DMS 273 (cell line): Measurements from ENCODE around the gene DIAPH1.

Experiments used
- DNase-seq: peaks from one replicate; lab custom pipeline; 2025; ENCODE audit not compliant: unreplicated experiment; lab: John Stamatoyannopoulos, UW

Gene DIAPH1

DNA sequence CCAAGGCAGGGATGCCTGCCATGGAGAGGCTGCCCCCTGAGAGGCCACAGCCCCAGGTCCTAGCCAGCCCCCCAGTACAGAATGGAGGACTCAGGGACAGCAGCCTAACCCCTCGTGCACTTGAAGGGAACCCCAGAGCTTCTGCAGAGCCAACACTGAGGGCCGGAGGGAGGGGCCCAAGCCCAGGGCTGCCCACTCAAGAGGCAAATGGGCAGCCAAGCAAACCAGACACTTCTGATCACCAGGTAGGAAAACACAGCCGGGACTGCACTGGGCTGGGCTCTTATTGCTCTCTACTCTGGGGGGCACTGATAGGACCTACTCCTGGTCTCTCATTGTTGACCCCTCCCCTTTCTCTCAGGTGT lies 21.2 kb upstream of the DIAPH1 start:
- DNase-seq = no peak

DNA sequence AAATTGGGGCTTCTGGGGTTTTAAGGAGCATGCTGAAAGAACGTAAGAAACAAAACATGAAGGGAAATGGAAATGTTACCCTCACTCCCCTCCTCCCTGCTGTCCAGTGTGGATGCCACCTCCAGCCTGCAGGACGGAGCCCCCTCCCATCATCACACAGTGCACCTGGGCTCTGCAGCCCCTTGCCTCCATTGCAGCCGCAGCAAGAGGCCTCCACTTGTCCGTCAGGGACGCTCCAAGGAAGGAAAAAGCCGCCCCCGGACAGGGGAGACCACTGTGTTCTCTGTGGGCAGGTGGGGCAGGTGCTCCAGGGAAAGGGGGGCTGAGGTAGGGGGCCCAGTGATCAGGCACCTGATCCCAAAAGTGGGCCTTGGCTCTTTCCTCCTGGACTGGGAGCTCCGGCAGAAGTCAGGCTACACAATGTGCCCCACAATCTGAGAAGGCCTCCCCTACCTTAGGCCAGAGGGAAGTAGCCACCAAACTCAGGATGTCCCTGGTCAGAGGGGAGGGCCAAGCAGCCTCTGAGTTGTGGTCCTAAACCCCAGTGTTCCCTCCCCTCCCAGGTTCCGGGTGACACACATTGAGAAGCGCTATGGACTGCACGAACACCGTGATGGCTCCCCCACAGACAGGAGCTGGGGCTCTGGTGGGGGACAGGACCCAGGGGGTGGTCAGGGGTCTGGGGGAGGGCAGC lies 20.7 kb upstream of the DIAPH1 start:
- no peak for DNase-seq

- DNase-seq = no peak
These were observed 20.0 kb upstream of the DIAPH1 start for GRCh38 chr5:141638771-141639170.

GRCh38 chr5:141637767-141638419 lies 19.1 kb upstream of the DIAPH1 start:
- DNase-seq = peak; percentile 54

GRCh38 chr5:141637123-141637766 lies 18.4 kb upstream of the DIAPH1 start:
- peak; percentile 73 for DNase-seq

DNA sequence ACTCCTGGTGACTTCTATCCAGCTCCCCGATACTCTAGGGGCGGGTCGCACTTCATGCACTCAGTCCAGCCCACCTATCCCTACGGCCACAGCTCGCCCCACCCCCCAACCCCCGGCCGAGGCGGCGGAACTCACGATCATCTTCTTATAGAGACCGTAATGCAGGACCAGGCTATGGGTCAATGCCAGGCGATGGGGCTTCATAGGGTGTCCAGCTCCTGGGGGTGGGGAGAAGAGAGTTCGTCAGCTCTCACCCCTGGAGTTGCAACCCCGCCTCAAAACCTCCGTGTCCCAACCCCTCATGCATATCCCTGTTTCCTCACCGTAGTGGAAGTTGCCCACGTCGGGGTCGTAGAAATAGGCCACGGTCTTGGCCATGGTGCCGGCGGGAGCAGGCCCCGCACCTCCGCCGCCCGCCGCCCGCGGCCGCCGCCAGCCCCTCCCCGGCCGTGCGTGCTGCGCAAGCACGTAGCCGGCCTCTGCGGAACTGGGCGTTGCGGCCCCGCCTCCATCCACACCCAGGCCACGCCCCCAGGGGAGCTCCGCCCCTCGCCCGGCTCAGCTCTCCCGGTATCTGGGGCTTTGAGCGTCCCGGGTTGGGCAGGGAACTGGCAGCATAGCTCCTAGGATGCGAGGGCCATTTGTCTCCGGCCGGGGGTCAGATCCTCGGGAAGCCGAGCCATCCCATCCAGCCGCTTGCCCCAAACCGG lies 17.8 kb upstream of the DIAPH1 start, which contains the start of the genes HDAC3 and RELL2:
HDAC3 (minus strand) TSS at position 437 of the 710 bp plus-strand sequence; CDS start at position 378, 59 bp downstream.
RELL2 (plus strand) TSS at position 585 of the 710 bp plus-strand sequence. CDS start 1,229 bp downstream, outside the sequence.
- DNase-seq = peak; percentile 95

DNA sequence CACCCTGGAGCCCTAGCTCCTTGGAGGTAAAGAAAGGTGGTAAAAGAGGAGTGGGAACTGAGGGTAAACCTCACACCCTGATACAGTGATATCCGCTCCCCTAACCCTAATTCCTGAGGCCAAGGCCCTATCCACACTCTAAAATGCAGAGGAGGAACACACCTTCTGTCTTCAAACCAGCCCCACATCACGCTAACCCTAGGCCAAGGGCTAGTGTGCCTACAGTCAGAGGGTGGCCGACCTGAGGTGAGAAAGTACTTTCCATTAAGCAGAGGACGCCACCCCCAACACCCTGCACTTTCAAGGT lies 17.3 kb upstream of the DIAPH1 start:
- no peak for DNase-seq

GRCh38 chr5:141635646-141636045 lies 16.8 kb upstream of the DIAPH1 start:
- DNase-seq = no peak

DNA sequence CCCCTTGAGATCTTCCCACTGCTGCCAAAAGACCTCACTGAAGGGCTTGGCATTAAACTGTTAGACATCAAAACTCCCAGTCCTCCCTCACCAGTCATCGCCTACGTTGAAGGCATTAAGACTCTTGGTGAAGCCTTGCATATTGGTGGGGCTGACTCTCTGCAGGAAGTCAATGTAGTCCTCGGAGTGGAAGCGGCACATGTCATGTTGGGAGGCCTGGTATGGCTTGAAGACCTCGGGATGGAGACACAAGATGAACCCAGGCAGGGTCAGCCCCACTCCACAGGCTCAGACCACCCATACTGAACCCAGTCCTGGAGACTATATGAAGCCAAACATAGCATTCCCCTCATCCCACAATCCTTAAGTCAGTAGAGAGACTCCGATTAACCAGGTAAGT lies 15.9 kb upstream of the DIAPH1 start:
- DNase-seq = no peak

DNA sequence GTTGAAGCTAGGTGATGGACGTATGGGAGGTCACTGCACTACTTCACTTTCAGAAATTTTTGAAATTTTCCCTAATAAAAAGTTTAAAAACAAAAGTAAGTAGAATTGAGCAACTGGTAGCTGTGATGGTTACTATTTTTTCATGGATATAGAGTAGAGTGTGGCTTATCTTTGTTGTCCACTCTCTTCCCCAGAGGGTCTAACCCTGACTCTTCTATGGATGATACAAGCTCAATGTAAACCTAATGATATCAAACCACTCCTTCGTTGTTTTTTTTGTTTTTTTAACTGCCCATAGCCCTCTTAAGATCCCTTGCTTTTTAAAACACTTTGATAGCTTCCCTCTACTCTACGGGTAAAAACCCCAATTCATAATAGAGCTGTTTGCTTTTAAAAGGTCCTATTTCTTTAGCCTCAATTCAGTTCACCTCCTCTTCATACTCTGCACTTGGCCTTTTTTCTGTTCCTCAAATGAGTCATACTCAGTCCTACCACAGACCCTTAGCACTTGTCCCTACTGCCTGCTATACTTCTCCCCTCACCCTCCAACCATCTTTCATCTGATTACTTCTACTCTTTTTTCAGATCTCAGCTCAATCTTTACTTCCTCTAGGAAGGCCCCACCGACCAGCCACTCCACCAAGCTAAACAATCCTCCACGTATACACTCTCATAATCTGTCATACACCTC lies 15.2 kb upstream of the DIAPH1 start:
- DNase-seq = no peak

- DNase-seq = peak; percentile 39
These were observed 13.8 kb upstream of the DIAPH1 start for GRCh38 chr5:141632650-141633049.

GRCh38 chr5:141630570-141631140 lies 11.9 kb upstream of the DIAPH1 start:
- no peak for DNase-seq

- DNase-seq = no peak
These were observed 9.5 kb upstream of the DIAPH1 start for GRCh38 chr5:141628175-141628788.

DNA sequence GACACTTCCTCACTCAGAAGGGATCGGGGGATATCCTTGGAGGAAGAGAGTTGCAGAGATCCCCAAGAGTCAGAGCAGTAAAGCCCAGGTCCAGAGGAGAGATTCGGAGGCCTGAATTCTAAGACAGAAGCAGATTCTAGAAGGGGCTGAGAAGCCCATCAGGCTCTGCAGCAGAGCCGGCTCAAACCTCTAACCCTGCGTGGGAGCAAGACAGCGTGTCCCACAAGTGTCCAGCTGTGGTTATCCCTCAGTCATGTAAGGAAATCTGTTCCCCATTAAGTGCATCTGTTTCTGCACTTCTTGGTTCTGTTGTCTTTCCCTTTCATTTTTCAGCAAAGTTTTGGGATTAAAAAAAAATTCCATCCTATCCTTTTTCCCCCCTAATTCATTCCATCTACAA lies 4.8 kb upstream of the DIAPH1 start:
- DNase-seq = no peak

GRCh38 chr5:141623186-141623585 lies 4.4 kb upstream of the DIAPH1 start:
- no peak for DNase-seq

DNA sequence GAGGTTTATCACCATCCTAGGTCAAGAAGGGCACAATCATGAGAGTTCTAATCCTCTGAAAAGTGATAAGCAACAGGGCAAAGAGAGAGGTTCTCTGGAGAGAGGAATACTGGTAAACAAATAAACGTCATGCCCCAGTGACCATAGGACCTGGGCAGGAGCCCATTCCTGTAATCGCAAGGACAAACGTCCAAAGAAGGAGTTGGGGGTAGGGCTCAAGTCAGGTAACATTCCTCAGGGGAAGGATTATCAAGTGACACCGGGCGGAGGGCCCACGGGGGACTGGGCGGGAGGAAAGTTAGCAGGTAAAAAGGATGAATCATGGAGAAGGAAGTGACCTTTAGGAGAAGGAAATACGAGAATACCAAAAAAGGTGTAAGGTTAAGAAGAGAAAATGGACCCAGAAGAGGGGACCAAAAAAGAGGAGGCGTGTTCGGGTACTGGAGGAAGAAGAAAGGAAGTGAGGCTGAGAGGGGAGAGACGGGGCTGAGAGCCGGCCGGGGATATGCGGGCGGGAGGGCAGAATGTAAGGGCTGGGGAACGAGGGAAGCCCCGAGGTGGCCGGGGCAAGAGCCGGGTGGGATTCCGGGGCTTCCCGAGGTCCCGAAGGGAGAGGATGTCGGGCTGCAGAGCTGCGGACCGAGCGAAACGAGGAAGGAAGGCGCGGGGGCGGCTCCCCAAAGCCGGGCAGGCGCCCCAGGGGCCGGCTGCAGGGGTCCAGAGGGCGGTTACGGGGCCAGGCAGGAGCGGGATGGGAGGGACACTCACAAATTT lies 583 bp downstream of the DIAPH1 start:
- DNase-seq = peak; percentile 81

DNA sequence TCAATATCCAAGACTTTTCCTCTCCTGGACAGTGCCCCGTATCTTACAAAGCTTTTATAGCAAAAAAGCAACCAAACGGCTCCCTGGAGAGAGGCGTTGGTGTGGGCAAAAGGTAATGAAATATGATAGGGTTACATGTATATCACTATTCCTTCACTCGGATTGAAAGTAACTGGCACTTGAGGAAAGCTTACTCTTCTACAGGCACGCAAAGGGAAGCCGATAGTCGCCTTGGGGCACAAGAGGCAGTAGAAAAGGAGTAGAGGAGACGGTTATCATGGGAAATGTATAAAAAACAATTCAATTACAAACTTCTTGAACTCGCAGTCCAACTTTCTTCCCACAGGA lies 1.1 kb downstream of the DIAPH1 start:
- DNase-seq = peak; percentile 38

DNA sequence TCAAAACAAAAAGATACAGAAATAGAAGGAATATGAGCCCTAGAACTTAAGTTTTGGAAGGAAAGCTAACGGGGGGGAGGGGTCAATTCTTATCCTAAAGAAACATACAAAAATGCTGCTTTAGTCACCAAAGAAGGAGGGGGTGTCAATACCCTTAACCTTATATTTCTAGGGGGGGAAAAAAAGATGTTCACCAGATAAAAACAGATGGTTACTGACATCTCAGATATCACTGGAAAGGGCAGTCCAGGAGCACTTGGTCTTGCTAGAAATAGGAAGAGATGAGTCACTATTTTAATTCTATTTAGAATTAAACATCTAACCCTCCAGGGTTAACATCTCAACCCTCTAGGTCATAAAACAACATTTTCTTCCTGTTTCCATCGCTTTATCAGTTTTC lies 1.7 kb downstream of the DIAPH1 start:
- DNase-seq = no peak

- DNase-seq = no peak
These were observed 2.6 kb downstream of the DIAPH1 start for GRCh38 chr5:141615991-141616720.
